SJCRH30 (cell line): ENCODE data around the gene TMA16. TPM values are rescaled to one million over a fixed set of nuclear protein-coding genes. Genes with fewer than 3 reads are reported as not detected.

Experiments
- DNase-seq, 2 experiments: peaks; one replicate each; pipeline ENCODE4 v3.0.0-alpha.2; 2015 to 2020
- H3K27ac ChIP-seq: fragments of 250-450 bp; sonication (Bioruptor Pico); 2 replicates; pipeline ENCODE4 v1.5.1; 2020; ENCODE audit warnings: mild to moderate bottlenecking, moderate library complexity
- H3K27me3 ChIP-seq: fragments of 250-450 bp; sonication (Bioruptor Pico); 2 replicates; pipeline ENCODE4 v1.5.1; 2020; ENCODE audit warnings: mild to moderate bottlenecking, moderate library complexity
- H3K36me3 ChIP-seq: fragments of 250-450 bp; sonication (Bioruptor Pico); 2 replicates; pipeline ENCODE4 v1.5.1; 2020; ENCODE audit warnings: mild to moderate bottlenecking, moderate library complexity
- H3K4me1 ChIP-seq: fragments of 250-450 bp; sonication (Bioruptor Pico); 2 replicates; pipeline ENCODE4 v1.5.1; 2020; ENCODE audit warnings: mild to moderate bottlenecking, moderate library complexity
- H3K4me3 ChIP-seq: fragments of 250-450 bp; sonication (Bioruptor Pico); 2 replicates; pipeline ENCODE4 v1.5.1; 2020; ENCODE audit warnings: mild to moderate bottlenecking, moderate library complexity
- H3K9me3 ChIP-seq: fragments of 250-450 bp; sonication (Bioruptor Pico); replicated peaks from 2 replicates; pipeline ENCODE4 v1.5.1; 2020; ENCODE audit warnings: mild to moderate bottlenecking, moderate library complexity
- total RNA-seq: library from RNA; depleted of rRNA; stranded (reverse); fragments of >200 nt; shearing (Covaris generic); gene quantifications from 2 replicates; pipeline ENCODE4 v1.2.3, GENCODE V29; 2014; rRNA removed

Gene TMA16
- total RNA-seq, 1 experiment from 2014 or later: 41.1 TPM

- no peak for DNase-seq
- H3K27me3 ChIP-seq: no peaks in the 10 kb centered on the region
- no peaks in the 10 kb centered on the region for H3K4me1 ChIP-seq
- H3K36me3 ChIP-seq: no peaks in the 10 kb centered on the region
- no peaks in the 10 kb centered on the region for H3K9me3 ChIP-seq
- H3K27ac ChIP-seq: no peak overlapping the region
- no peak overlapping the region for H3K4me3 ChIP-seq
Measured at GRCh38 chr4:163564221-163564720, 69.8 kb downstream of the TMA16 start.

DNA sequence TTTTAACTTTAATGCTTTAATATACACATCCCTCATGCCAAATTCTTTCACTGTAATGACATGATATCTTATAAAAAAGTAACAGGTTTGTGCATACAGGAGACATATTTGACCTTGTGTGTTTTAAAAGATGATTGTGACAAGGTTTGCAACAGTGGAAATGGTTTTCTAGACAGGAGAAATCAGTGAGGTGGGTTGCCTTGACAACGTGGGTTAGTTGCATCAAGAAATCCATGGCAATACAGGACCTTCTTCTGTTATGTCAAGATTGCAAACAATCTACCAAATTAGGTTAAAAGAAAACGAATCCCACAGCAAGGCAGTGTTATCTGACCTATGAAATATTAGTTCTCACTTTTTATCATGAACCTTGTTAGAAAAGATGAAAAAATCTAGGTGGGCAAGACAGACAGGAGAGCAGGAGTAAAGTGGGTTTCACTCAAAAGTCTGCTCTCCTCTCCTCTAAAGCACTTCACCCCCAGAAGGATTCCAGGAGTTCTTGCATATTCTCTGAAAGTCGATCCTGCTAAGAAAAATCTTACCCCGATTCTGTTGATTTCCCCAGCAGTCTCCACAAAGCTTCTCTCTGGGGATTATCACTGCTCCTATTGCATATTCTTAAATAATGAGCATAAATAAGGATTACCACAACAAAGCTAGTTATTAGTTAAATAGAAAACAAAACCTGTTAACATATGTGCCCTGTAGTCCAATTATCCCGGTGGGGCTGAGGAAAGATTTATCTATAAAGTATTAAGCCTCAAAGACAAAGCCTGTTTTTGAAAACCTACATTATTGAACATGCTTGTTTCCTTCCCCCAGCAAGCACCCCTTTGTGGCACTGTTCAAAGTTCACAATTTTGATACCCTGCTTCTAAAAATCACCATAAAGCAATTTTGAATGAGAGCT lies 71.0 kb downstream of the TMA16 start:
- H3K4me1 ChIP-seq: no peaks in the 10 kb centered on the region
- DNase-seq: no peak

DNA sequence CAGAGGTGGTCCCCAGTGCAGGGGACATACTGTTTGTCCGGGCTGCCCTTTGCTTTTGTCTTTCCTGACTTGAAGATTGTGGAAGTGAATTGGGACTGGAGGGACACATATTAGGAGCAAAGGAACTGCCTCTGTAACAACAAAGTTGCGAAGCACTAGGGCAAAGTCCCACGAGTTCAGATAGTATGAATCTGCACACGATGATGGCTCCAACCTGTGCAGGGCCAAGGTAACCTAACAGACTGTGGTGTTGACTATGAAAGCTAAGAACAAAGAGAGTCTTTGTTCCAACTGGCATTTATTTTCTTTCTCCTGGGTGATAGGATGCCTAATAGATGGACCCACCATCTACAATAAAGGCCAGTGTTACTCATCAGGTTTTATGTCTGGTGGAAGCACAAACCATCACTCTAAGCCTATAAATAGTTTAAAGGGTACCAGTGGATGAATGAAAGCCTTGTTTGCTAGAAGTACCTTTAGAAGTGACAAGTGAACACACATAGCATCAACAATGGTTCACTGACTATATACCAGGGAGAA lies 71.8 kb downstream of the TMA16 start:
- Histone ChIP-seq H3K4me1 (no peaks in the 10 kb centered on the region), H3K27ac (no peak overlapping the region), H3K36me3 (no peaks in the 10 kb centered on the region), H3K9me3 (no peaks in the 10 kb centered on the region), H3K4me3 (no peak overlapping the region), H3K27me3 (no peaks in the 10 kb centered on the region)
- DNase-seq: no peak

More for the DNA sequence above, 71.0 kb downstream of the TMA16 start:
- no peaks in the 10 kb centered on the region for H3K27me3 ChIP-seq
- no peaks in the 10 kb centered on the region for H3K9me3 ChIP-seq
- no peak overlapping the region for H3K27ac ChIP-seq
- no peak overlapping the region for H3K4me3 ChIP-seq
- no peaks in the 10 kb centered on the region for H3K36me3 ChIP-seq

DNA sequence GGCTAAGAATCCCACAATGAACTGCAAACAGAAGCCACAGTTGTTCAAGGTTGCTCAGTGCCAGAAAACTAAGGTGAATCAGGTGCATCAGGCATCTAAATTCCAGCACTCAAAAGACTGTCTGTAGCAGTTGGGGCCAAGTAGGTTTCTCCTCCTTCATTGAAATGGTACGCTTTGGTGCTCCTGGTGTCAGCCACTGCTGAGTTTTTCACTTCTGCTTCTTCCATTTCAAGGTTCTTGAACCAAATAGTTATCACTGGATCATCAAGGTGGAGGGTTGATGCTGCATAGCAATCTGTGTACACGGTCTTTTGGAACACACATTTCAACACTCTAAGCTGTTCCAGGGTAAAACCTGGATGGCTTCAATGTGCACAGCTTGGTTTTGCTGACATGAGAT lies 74.4 kb downstream of the TMA16 start:
- Histone ChIP-seq H3K36me3 (no peaks in the 10 kb centered on the region), H3K27me3 (no peaks in the 10 kb centered on the region), H3K4me1 (no peaks in the 10 kb centered on the region), H3K4me3 (no peak overlapping the region), H3K9me3 (no peaks in the 10 kb centered on the region), H3K27ac (no peak overlapping the region)
- DNase-seq: no peak

Other genes starting within 250 kb of the TMA16 start
- gene NPY1R, start 162.1 kb upstream of the TMA16 start, total RNA-seq: 0.02 TPM in 1 of 2 replicates, not detected in the other
- not detected in 2 replicates for gene NPY5R, start 150.8 kb upstream of the TMA16 start, total RNA-seq
- not detected in 2 replicates for gene TKTL2, start 20.9 kb upstream of the TMA16 start, total RNA-seq